CD14-positive monocyte (primary cell): ENCODE results near the gene EIPR1. TPM values are rescaled to one million over a fixed set of nuclear protein-coding genes. Genes with fewer than 3 reads are reported as not detected.

ENCODE experiments used
- DNase-seq, 3 donors: peaks; one replicate each; pipeline ENCODE4 v3.0.0-alpha.2; 2011 to 2022
- H2AFZ ChIP-seq: 2 replicates; pipeline ENCODE4 v1.6.0; 2012; ENCODE audit warnings: mild to moderate bottlenecking, low read depth, low read length, inconsistent platforms; ENCODE audit not compliant: insufficient read depth, poor library complexity, severe bottlenecking
- H3K27ac ChIP-seq, 2 donors: 1 replicate in 1 of 2; 2 replicates in 1 of 2; pipeline ENCODE4 v1.5.1; 2012 to 2013; ENCODE audit warnings: low read length in 2 of 2, control low read depth in 1 of 2, inconsistent platforms in 1 of 2, low read depth in 1 of 2, mild to moderate bottlenecking in 1 of 2
- H3K27me3 ChIP-seq, 2 donors: one replicate each; pipeline versions ENCODE4 v1.6.0 to v1.6.1; 2011 to 2013; ENCODE audit warnings: low read length in 2 of 2; ENCODE audit not compliant: control insufficient read depth in 2 of 2, insufficient read depth in 2 of 2
- H3K36me3 ChIP-seq, 2 donors: replicated peaks in 1 of 2; 1 replicate in 1 of 2; 2 replicates in 1 of 2; pipeline versions ENCODE4 v1.5.1 to v1.6.1; 2012 to 2013; ENCODE audit warnings: low read length in 2 of 2, control low read depth in 1 of 2, inconsistent platforms in 1 of 2, mild to moderate bottlenecking in 1 of 2; ENCODE audit not compliant: insufficient read depth in 2 of 2, control insufficient read depth in 1 of 2
- H3K4me1 ChIP-seq, 2 donors: 1 replicate in 1 of 2; 2 replicates in 1 of 2; pipeline versions ENCODE4 v1.5.1 to v1.6.1; 2012 to 2013; ENCODE audit warnings: low read length in 2 of 2, control low read depth in 1 of 2, inconsistent platforms in 1 of 2, mild to moderate bottlenecking in 1 of 2, moderate library complexity in 1 of 2; ENCODE audit not compliant: insufficient read depth in 2 of 2, control insufficient read depth in 1 of 2
- H3K4me2 ChIP-seq: replicated peaks from 2 replicates; pipeline ENCODE3; 2012; ENCODE audit warnings: low read length, moderate library complexity, mild to moderate bottlenecking; ENCODE audit not compliant: poor library complexity, severe bottlenecking; ENCODE audit errors: extremely low read depth
- H3K4me3 ChIP-seq, 3 experiments: fragments of 200-600 bp in 1 of 3; sonication (generic) in 1 of 3; replicated peaks in 1 of 3; 1 replicate in 2 of 3; 2 replicates in 1 of 3; pipeline ENCODE4 v1.5.1; 2011 to 2013; ENCODE audit warnings: low read length in 3 of 3, mild to moderate bottlenecking in 3 of 3, control low read depth in 2 of 3, low read depth in 2 of 3, inconsistent platforms in 1 of 3, moderate library complexity in 1 of 3
- H3K79me2 ChIP-seq: 2 replicates; pipeline ENCODE4 v1.6.0; 2012; ENCODE audit warnings: mild to moderate bottlenecking, control low read depth, inconsistent platforms, low read length, moderate library complexity; ENCODE audit not compliant: insufficient read depth
- H3K9ac ChIP-seq: 2 replicates; pipeline ENCODE4 v1.6.0; 2017; ENCODE audit warnings: low read length, mild to moderate bottlenecking; ENCODE audit not compliant: insufficient read depth, poor library complexity, severe bottlenecking
- H3K9me3 ChIP-seq, 2 donors: replicated peaks in 1 of 2; 1 replicate in 1 of 2; 2 replicates in 1 of 2; pipeline versions ENCODE4 v1.5.1 to v1.6.1; 2012 to 2013; ENCODE audit warnings: low read length in 2 of 2, control low read depth in 1 of 2; ENCODE audit not compliant: control insufficient read depth in 1 of 2, insufficient read depth in 1 of 2
- H4K20me1 ChIP-seq: 2 replicates; pipeline ENCODE4 v1.6.0; 2012; ENCODE audit warnings: mild to moderate bottlenecking, low read length, control low read depth, moderate library complexity; ENCODE audit not compliant: insufficient read depth
- H3K27ac Mint-ChIP-seq, 7 donors: one replicate each; pipeline ENCODE4 v1.8.0; 2020; ENCODE audit warnings: mild to moderate bottlenecking in 7 of 7, mixed read lengths in 7 of 7, moderate library complexity in 6 of 7, inconsistent platforms in 2 of 7
- H3K27me3 Mint-ChIP-seq, 3 donors: one replicate each; pipeline ENCODE4 v1.8.0; 2021 to 2022; ENCODE audit warnings: low read depth in 3 of 3, mild to moderate bottlenecking in 3 of 3, mixed read lengths in 3 of 3, moderate library complexity in 3 of 3, inconsistent platforms in 1 of 3
- H3K36me3 Mint-ChIP-seq, 2 donors: one replicate each; pipeline ENCODE4 v1.8.0; 2020; ENCODE audit warnings: mixed read lengths in 2 of 2, inconsistent platforms in 1 of 2, mild to moderate bottlenecking in 1 of 2
- H3K4me1 Mint-ChIP-seq: one replicate; pipeline ENCODE4 v1.8.0; 2020; ENCODE audit warnings: mild to moderate bottlenecking, mixed read lengths
- H3K4me3 Mint-ChIP-seq, 2 donors: one replicate each; pipeline ENCODE4 v1.8.0; 2020; ENCODE audit warnings: mild to moderate bottlenecking in 2 of 2, mixed read lengths in 2 of 2, moderate library complexity in 1 of 2
- H3K9me3 Mint-ChIP-seq, 7 donors: one replicate each; pipeline ENCODE4 v1.8.0; 2020 to 2022; ENCODE audit warnings: mixed read lengths in 7 of 7, mild to moderate bottlenecking in 6 of 7, moderate library complexity in 6 of 7, inconsistent platforms in 2 of 7
- WGBS: methylation state at CpG from one replicate; pipeline ENCODE4 v1.1.5; 2013; ENCODE audit warnings: missing lambda C conversion rate; ENCODE audit not compliant: insufficient coverage; 5-methylcytosine and 5-hydroxymethylcytosine counted together
- intact Hi-C, 2 donors: fragments of 100-400 bp; cut with micrococcal nuclease; formaldehyde crosslinking; loops; one replicate each; pipeline versions ENCODE4 v1.15.0 to v1.15.1; 2023
- polyA plus RNA-seq, 3 donors: library from polyadenylated mRNA; depleted of rRNA in 1 of 3; unstranded in 2 of 3; stranded (reverse) in 1 of 3; fragments of 300-500 nt in 2 of 3; fragments of >200 nt in 1 of 3; fragmentation: Illumina TruSeq in 2 of 3; gene quantifications; 1 replicate in 2 of 3; 2 replicates in 1 of 3; pipeline ENCODE4 v1.2.3, GENCODE V29; 2012 to 2021
- TF ChIP-seq, protein P1 (sequence below): fragments of 200-600 bp; IDR thresholded peaks from one replicate; pipeline ENCODE4 v1.8.0; 2022; ENCODE audit warnings: antibody characterized with exemption, mild to moderate bottlenecking

EIPR1 gene
- polyA plus RNA-seq, 3 donors, result 19.0 to 22.4 (median 20.8) TPM

DNA sequence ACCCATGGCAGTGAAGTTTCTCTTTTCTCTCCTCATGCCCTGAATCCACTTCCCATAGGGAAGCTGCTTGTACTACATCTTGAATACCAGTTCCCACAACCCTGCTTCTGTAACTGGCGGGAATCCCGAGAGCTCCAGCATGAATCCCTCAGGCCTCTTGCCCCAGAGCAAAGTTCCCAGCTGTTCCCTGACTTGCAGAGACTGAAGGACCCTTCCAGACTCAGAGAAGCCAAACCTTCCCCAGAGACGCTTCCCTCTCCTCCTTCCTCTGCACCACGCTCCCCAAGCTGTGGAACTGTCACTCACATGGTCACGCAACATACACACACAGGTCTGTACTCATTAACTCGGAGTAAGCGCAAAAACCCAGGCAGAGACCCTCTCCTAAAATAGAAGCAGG lies 28.3 kb upstream of the EIPR1 start:
- peaks cover 70% of the 10 kb centered on the region for H4K20me1 ChIP-seq
- no peaks in the 10 kb centered on the region for H3K9me3 Mint-ChIP-seq
- no peaks in the 10 kb centered on the region for H3K27me3 Mint-ChIP-seq
- no peak overlapping the region for H3K9ac ChIP-seq
- DNase-seq, result no peak
- no peak overlapping the region for H2AFZ ChIP-seq
- H3K4me2 ChIP-seq, result no peak overlapping the region
- H3K4me3 Mint-ChIP-seq, result no peak overlapping the region
- H3K4me1 Mint-ChIP-seq, result peaks cover 4% of the 10 kb centered on the region
- no peaks in the 10 kb centered on the region for H3K9me3 ChIP-seq
- no peak overlapping the region for H3K27ac ChIP-seq
- H3K79me2 ChIP-seq, result peaks cover 20% of the 10 kb centered on the region
- no peaks in the 10 kb centered on the region for H3K27me3 ChIP-seq
- H3K4me1 ChIP-seq, result no peaks in the 10 kb centered on the region
- 100% methylated on average over 4 of the region's 7 CpGs for WGBS
- intact Hi-C loops, result no loop called here
- TF ChIP-seq, protein P1, sequence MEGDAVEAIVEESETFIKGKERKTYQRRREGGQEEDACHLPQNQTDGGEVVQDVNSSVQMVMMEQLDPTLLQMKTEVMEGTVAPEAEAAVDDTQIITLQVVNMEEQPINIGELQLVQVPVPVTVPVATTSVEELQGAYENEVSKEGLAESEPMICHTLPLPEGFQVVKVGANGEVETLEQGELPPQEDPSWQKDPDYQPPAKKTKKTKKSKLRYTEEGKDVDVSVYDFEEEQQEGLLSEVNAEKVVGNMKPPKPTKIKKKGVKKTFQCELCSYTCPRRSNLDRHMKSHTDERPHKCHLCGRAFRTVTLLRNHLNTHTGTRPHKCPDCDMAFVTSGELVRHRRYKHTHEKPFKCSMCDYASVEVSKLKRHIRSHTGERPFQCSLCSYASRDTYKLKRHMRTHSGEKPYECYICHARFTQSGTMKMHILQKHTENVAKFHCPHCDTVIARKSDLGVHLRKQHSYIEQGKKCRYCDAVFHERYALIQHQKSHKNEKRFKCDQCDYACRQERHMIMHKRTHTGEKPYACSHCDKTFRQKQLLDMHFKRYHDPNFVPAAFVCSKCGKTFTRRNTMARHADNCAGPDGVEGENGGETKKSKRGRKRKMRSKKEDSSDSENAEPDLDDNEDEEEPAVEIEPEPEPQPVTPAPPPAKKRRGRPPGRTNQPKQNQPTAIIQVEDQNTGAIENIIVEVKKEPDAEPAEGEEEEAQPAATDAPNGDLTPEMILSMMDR, result no peak
- no peak overlapping the region for H3K4me3 ChIP-seq
- H3K36me3 Mint-ChIP-seq, result peaks cover 48 to 73% of the 10 kb centered on the region in 2 donors
- H3K36me3 ChIP-seq, result peaks cover 40 to 76% of the 10 kb centered on the region in 2 donors
- H3K27ac Mint-ChIP-seq, result peak overlapping the region in 3 of 7 donors; percentile 2 to 76 (median 74)

DNA sequence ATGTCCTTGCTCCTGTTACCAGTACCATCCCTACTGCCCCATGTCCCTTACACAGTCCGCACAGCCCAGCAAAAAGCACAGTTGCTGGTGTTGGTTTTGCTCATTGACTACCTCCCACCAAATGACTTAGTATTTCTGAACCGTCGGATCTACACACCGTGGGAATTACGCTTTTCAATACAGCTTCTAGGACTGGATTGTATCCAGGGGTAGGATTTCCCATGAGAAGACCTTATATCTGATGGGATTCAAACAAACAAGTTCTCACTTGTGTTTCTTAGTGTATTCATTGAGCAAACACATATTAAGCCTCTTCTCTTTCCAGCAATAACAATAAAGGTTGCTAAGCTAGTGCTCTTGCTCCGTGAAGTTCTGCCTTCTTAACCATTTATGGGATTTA lies 27.7 kb upstream of the EIPR1 start:
- H3K9me3 ChIP-seq, result no peaks in the 10 kb centered on the region
- H3K9ac ChIP-seq, result no peak overlapping the region
- H3K79me2 ChIP-seq, result peaks cover 20% of the 10 kb centered on the region
- peaks cover 44 to 82% of the 10 kb centered on the region in 2 donors for H3K36me3 ChIP-seq
- peaks cover 74% of the 10 kb centered on the region for H4K20me1 ChIP-seq
- TF ChIP-seq, protein P1, result no peak
- no peaks in the 10 kb centered on the region for H3K27me3 ChIP-seq
- no peak overlapping the region for H3K27ac ChIP-seq
- DNase-seq, result no peak
- no peak overlapping the region for H2AFZ ChIP-seq
- no peak overlapping the region for H3K4me2 ChIP-seq
- Mint-ChIP-seq H3K4me3 (no peak overlapping the region), H3K27ac (peak overlapping the region in 1 of 7 donors; percentile 21), H3K9me3 (peaks cover 0 to 1% (median 0%) of the 10 kb centered on the region in 7 donors), H3K36me3 (peaks cover 54 to 76% of the 10 kb centered on the region in 2 donors), H3K27me3 (no peaks in the 10 kb centered on the region), H3K4me1 (peaks cover 4% of the 10 kb centered on the region)
- no peak overlapping the region for H3K4me3 ChIP-seq
- intact Hi-C loops, result no loop called here
- H3K4me1 ChIP-seq, result no peaks in the 10 kb centered on the region
- no CpG with 5 or more reads among the region's 6 CpGs for WGBS
